Measurements from ENCODE around the gene LRFN2. TPM values are rescaled to one million over a fixed set of nuclear protein-coding genes. Genes with fewer than 3 reads are reported as not detected.

Gene LRFN2
- total RNA-seq, 3 donors from 2014 or later (not counting 1 experiment from before 2014, with no cell fraction given) = 3.0 to 3.6 (median 3.5) TPM

DNA sequence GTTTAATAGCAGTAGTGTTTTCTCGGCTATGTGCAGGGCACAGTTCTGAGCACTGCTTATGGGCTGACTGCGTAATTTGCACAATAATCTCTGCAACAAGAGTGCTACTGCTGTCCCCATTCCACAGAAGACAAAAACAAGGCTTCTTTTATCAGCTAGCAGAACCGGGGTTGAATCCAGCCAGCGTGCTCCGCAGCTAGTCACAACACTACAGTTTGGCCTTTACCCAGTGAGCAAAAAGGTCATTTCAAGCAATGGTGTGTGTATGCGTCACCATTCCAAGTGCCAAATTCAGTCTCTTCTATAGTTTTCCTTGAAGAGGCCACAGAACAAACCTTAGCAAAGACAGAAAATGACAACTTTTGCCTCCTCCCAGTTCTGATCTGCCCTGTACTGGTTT, 61.1 kb downstream of the LRFN2 start:
- no peaks in the 10 kb centered on the region for H3K27me3 ChIP-seq (ENCODE audit: control insufficient read depth, insufficient read depth, low read length)
- DNase-seq = no peak
- no peak for ATAC-seq
- Mint-ChIP-seq H3K4me1 (peaks cover 0 to 29% of the 10 kb centered on the region in 2 donors), H3K4me3 (no peak overlapping the region), H3K9me3 (no peaks in the 10 kb centered on the region), H3K27ac (no peak overlapping the region), H3K36me3 (no peaks in the 10 kb centered on the region), H3K27me3 (ENCODE audit: low read depth in 2 of 2) (no peaks in the 10 kb centered on the region)
- 90% methylated on average over 6 of the region's 6 CpGs for WGBS (ENCODE audit: insufficient coverage)
- no peaks in the 10 kb centered on the region for H3K4me1 ChIP-seq (ENCODE audit: control insufficient read depth, insufficient read depth, low read length)
- no peaks in the 10 kb centered on the region for H3K9me3 ChIP-seq (ENCODE audit: control insufficient read depth, insufficient read depth, low read length)
- H3K4me3 ChIP-seq (ENCODE audit: low read length) = no peak overlapping the region
- H3K27ac ChIP-seq (ENCODE audit: low read length) = no peak overlapping the region
- H3K36me3 ChIP-seq (ENCODE audit: control insufficient read depth, insufficient read depth, low read length) = no peaks in the 10 kb centered on the region
- TF ChIP-seq, protein P1, sequence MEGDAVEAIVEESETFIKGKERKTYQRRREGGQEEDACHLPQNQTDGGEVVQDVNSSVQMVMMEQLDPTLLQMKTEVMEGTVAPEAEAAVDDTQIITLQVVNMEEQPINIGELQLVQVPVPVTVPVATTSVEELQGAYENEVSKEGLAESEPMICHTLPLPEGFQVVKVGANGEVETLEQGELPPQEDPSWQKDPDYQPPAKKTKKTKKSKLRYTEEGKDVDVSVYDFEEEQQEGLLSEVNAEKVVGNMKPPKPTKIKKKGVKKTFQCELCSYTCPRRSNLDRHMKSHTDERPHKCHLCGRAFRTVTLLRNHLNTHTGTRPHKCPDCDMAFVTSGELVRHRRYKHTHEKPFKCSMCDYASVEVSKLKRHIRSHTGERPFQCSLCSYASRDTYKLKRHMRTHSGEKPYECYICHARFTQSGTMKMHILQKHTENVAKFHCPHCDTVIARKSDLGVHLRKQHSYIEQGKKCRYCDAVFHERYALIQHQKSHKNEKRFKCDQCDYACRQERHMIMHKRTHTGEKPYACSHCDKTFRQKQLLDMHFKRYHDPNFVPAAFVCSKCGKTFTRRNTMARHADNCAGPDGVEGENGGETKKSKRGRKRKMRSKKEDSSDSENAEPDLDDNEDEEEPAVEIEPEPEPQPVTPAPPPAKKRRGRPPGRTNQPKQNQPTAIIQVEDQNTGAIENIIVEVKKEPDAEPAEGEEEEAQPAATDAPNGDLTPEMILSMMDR (IDR thresholded peaks at IDR 0.05) = no peak
- intact Hi-C loops (cut with micrococcal nuclease) = no loop called here

DNA sequence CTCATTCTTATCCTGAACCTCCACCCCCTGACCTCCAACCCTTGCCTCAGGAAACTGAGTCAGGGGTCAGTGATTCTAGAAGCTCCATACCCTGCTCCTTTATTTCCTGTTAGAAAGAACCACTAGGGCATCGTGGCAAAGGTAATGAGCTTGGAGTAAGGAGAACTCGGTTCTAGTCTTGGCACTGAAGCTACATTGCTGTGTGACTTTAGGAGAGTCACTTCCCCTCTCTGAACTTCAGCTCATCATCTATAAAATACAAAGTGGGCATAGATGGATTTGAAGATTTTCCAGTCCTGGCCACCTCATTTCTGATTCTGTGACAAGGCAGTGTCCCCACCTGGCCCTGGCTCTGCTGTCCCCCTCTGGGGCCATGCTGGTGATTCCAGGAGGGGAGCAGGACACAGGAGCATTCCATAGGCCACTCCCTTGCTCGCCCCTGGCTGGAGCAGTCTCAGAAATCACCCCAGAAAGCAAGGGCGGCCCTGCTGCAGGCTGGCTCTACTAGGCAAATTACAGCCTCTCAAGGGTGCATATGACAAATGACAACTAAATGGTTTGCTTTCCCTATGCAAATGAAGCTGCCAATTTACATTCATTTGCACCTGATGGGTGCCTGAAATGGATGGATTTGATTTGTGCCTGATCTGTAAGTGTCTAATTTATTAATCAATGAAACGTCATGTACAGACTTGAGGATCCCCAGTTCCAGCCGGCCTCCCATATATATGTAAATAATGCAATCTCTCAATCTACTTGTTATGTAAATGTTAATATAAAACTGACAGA, 62.2 kb downstream of the LRFN2 start:
- H3K4me3 Mint-ChIP-seq = no peak overlapping the region
- TF ChIP-seq, protein P1 (IDR thresholded peaks at IDR 0.05) = no peak
- H3K9me3 Mint-ChIP-seq = no peaks in the 10 kb centered on the region
- H3K4me1 Mint-ChIP-seq = peaks cover 3 to 31% of the 10 kb centered on the region in 2 donors
- H3K4me1 ChIP-seq (ENCODE audit: control insufficient read depth, insufficient read depth, low read length) = no peaks in the 10 kb centered on the region
- H3K27me3 ChIP-seq (ENCODE audit: control insufficient read depth, insufficient read depth, low read length) = no peaks in the 10 kb centered on the region
- no peak overlapping the region for H3K4me3 ChIP-seq (ENCODE audit: low read length)
- no peak overlapping the region for H3K27ac ChIP-seq (ENCODE audit: low read length)
- ATAC-seq = no peak
- no peaks in the 10 kb centered on the region for H3K27me3 Mint-ChIP-seq (ENCODE audit: low read depth in 2 of 2)
- DNase-seq = no peak
- no peaks in the 10 kb centered on the region for H3K9me3 ChIP-seq (ENCODE audit: control insufficient read depth, insufficient read depth, low read length)
- no peak overlapping the region for H3K27ac Mint-ChIP-seq
- H3K36me3 ChIP-seq (ENCODE audit: control insufficient read depth, insufficient read depth, low read length) = no peaks in the 10 kb centered on the region
- intact Hi-C loops (cut with micrococcal nuclease) = no loop called here
- 76% methylated on average over 4 of the region's 6 CpGs for WGBS (ENCODE audit: insufficient coverage)
- H3K36me3 Mint-ChIP-seq = no peaks in the 10 kb centered on the region

DNA sequence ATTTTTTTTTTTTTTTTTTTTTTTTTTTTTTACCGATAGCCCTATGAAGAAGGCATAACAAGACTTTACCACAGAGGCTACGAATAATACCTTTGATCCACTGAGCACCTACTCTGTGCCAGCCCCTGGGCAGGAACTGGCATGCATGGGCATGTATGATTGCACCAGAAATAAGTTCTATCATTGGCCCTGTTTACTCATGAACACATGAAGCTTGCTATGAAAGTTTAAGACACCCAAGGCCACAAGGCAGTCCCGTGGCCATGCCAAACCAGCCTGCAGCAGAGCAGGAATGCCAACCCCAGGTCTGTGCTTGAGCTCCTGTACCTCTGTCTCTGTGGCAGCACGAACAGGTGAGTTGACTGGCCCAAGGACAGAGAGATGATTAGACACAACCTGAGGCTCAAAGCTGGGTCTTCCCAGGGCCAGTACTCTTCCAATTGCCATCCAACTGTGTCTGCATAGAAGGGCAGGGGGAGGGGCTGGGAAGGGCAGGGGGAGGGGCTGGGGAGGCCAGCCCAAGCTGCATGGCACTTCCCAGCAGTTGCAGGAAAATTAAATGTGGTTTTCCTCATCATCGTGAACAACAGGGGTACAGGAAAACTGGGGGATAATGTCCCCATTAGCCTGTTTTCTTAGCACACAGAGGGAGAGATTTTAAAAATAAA, 63.5 kb downstream of the LRFN2 start:
- 72% methylated on average over 4 of the region's 5 CpGs for WGBS (ENCODE audit: insufficient coverage)
- DNase-seq (no peak), ATAC-seq (no peak)
- intact Hi-C loops (cut with micrococcal nuclease) = no loop called here
- H3K9me3 ChIP-seq (ENCODE audit: control insufficient read depth, insufficient read depth, low read length) = no peaks in the 10 kb centered on the region
- no peaks in the 10 kb centered on the region for H3K27me3 ChIP-seq (ENCODE audit: control insufficient read depth, insufficient read depth, low read length)
- peaks cover 0 to 2% of the 10 kb centered on the region in 2 donors for H3K27me3 Mint-ChIP-seq (ENCODE audit: low read depth in 2 of 2)
- no peak overlapping the region for H3K4me3 Mint-ChIP-seq
- TF ChIP-seq, protein P1 (IDR thresholded peaks at IDR 0.05) = no peak
- no peaks in the 10 kb centered on the region for H3K4me1 ChIP-seq (ENCODE audit: control insufficient read depth, insufficient read depth, low read length)
- no peak overlapping the region for H3K27ac Mint-ChIP-seq
- no peak overlapping the region for H3K4me3 ChIP-seq (ENCODE audit: low read length)
- H3K36me3 ChIP-seq (ENCODE audit: control insufficient read depth, insufficient read depth, low read length) = no peaks in the 10 kb centered on the region
- peaks cover 11 to 37% of the 10 kb centered on the region in 2 donors for H3K4me1 Mint-ChIP-seq
- H3K36me3 Mint-ChIP-seq = no peaks in the 10 kb centered on the region
- no peak overlapping the region for H3K27ac ChIP-seq (ENCODE audit: low read length)
- no peaks in the 10 kb centered on the region for H3K9me3 Mint-ChIP-seq

Measured in natural killer cell (primary cell).